GM21529 (cell line): Measurements from ENCODE around the gene PREX1.

Source experiments
- ATAC-seq: cut with Tn5 transposase; IDR thresholded peaks from one replicate; pipeline ENCODE4 v1.9.1; 2021; ENCODE audit not compliant: unreplicated experiment

PREX1 gene

GRCh38 chr20:48705240-48706115 lies 122.3 kb downstream of the PREX1 start:
- no peak for ATAC-seq

- no peak for ATAC-seq
Measured at GRCh38 chr20:48704761-48705160, 123.0 kb downstream of the PREX1 start.

GRCh38 chr20:48703511-48704219 lies 124.1 kb downstream of the PREX1 start:
- ATAC-seq = no peak

- no peak for ATAC-seq
Measured at GRCh38 chr20:48703107-48703506, 124.7 kb downstream of the PREX1 start.

GRCh38 chr20:48702455-48702913 lies 125.3 kb downstream of the PREX1 start:
- ATAC-seq = no peak

- no peak for ATAC-seq
Measured at GRCh38 chr20:48701702-48702101, 126.1 kb downstream of the PREX1 start.

- no peak for ATAC-seq
Measured at GRCh38 chr20:48698507-48699267, 129.1 kb downstream of the PREX1 start.

GRCh38 chr20:48697845-48698491 lies 129.8 kb downstream of the PREX1 start:
- no peak for ATAC-seq

- ATAC-seq = no peak
Measured at GRCh38 chr20:48696671-48697070, 131.1 kb downstream of the PREX1 start.

- ATAC-seq = no peak
Measured at GRCh38 chr20:48695738-48696137, 132.1 kb downstream of the PREX1 start.

- ATAC-seq = no peak
Measured at GRCh38 chr20:48695255-48695654, 132.5 kb downstream of the PREX1 start.

GRCh38 chr20:48694381-48694865 lies 133.4 kb downstream of the PREX1 start:
- ATAC-seq = no peak

GRCh38 chr20:48691523-48691922 lies 136.3 kb downstream of the PREX1 start:
- no peak for ATAC-seq

GRCh38 chr20:48690888-48691287 lies 136.9 kb downstream of the PREX1 start:
- no peak for ATAC-seq

- no peak for ATAC-seq
Measured at GRCh38 chr20:48689874-48690571, 137.8 kb downstream of the PREX1 start.

- no peak for ATAC-seq
Measured at GRCh38 chr20:48689388-48689787, 138.4 kb downstream of the PREX1 start.

GRCh38 chr20:48688579-48688978 lies 139.2 kb downstream of the PREX1 start:
- no peak for ATAC-seq

- no peak for ATAC-seq
Measured at GRCh38 chr20:48687117-48687800, 140.5 kb downstream of the PREX1 start.
